Keratinocyte (primary cell): ENCODE measurements around the gene SIGLEC11. TPM values are rescaled to one million over a fixed set of nuclear protein-coding genes. Genes with fewer than 3 reads are reported as not detected.

ENCODE experiments used
- DNase-seq: peaks from one replicate; pipeline ENCODE4 v3.0.0-alpha.2; 2011; ENCODE audit warnings: low read depth, missing footprints, low spot score
- FAIRE-seq: peaks from 2 replicates; lab custom pipeline; 2011; peaks lifted over from hg19 to GRCh38; lab: Jason Lieb, UNC
- H2AFZ ChIP-seq: 2 replicates; pipeline ENCODE4 v1.6.0; 2012; ENCODE audit warnings: low read length, control low read depth, inconsistent platforms; ENCODE audit not compliant: control insufficient read depth
- H3K27ac ChIP-seq: 2 replicates; pipeline ENCODE4 v1.5.1; 2011; ENCODE audit warnings: low read length; ENCODE audit not compliant: control insufficient read depth, insufficient read depth
- H3K27me3 ChIP-seq: 3 replicates; pipeline ENCODE4 v1.6.0; 2011; ENCODE audit warnings: low read length; ENCODE audit not compliant: control insufficient read depth, insufficient read depth; ENCODE audit errors: extremely low read depth
- H3K36me3 ChIP-seq, 2 experiments: 2 replicates in 1 of 2; 3 replicates in 1 of 2; pipeline ENCODE4 v1.5.1; 2011; ENCODE audit warnings: low read length in 2 of 2, mild to moderate bottlenecking in 1 of 2; ENCODE audit not compliant: control insufficient read depth in 2 of 2, insufficient read depth in 2 of 2; ENCODE audit errors: extremely low read depth in 1 of 2
- H3K4me1 ChIP-seq: 3 replicates; pipeline ENCODE4 v1.5.1; 2011; ENCODE audit warnings: low read length; ENCODE audit not compliant: control insufficient read depth, insufficient read depth; ENCODE audit errors: extremely low read depth
- H3K4me2 ChIP-seq: 3 replicates; pipeline ENCODE4 v1.6.0; 2011; ENCODE audit warnings: low read depth, low read length; ENCODE audit not compliant: control insufficient read depth, insufficient read depth; ENCODE audit errors: extremely low read depth
- H3K4me3 ChIP-seq, 3 experiments: fragments of 200-600 bp in 1 of 3; sonication (generic) in 1 of 3; 2 replicates in 2 of 3; 3 replicates in 1 of 3; pipeline ENCODE4 v1.5.1; 2011 to 2016; ENCODE audit warnings: low read length in 3 of 3, mild to moderate bottlenecking in 3 of 3, control low read depth in 2 of 3, inconsistent platforms in 1 of 3, low read depth in 1 of 3, mixed read lengths in 1 of 3, mixed run types in 1 of 3, moderate library complexity in 1 of 3; ENCODE audit not compliant: control insufficient read depth in 2 of 3, insufficient read depth in 2 of 3; ENCODE audit errors: extremely low read depth in 1 of 3
- H3K79me2 ChIP-seq: 2 replicates; pipeline ENCODE4 v1.6.0; 2012; ENCODE audit warnings: low read length; ENCODE audit not compliant: control insufficient read depth, insufficient read depth
- H3K9ac ChIP-seq: 3 replicates; pipeline ENCODE4 v1.6.0; 2011; ENCODE audit warnings: low read length; ENCODE audit not compliant: control insufficient read depth, insufficient read depth; ENCODE audit errors: extremely low read depth
- H3K9me1 ChIP-seq: 3 replicates; pipeline ENCODE4 v1.6.0; 2011; ENCODE audit warnings: low read length; ENCODE audit not compliant: control insufficient read depth, insufficient read depth; ENCODE audit errors: extremely low read depth
- H3K9me3 ChIP-seq: 2 replicates; pipeline ENCODE4 v1.5.1; 2012; ENCODE audit warnings: low read depth, low read length; ENCODE audit not compliant: control insufficient read depth
- H4K20me1 ChIP-seq: 3 replicates; pipeline ENCODE4 v1.6.0; 2011; ENCODE audit warnings: low read length; ENCODE audit not compliant: control insufficient read depth, insufficient read depth; ENCODE audit errors: extremely low read depth
- CTCF ChIP-seq, 3 experiments: IDR thresholded peaks in 1 of 3; conservative IDR thresholded peaks in 1 of 3; optimal IDR thresholded peaks in 1 of 3; 2 replicates in 2 of 3; 3 replicates in 1 of 3; pipeline versions ENCODE3 to v1.5.1; 2011; ENCODE audit warnings: low read length in 3 of 3, mild to moderate bottlenecking in 3 of 3, moderate library complexity in 2 of 3, control low read depth in 1 of 3, inconsistent platforms in 1 of 3; ENCODE audit not compliant: insufficient read depth in 2 of 3; ENCODE audit errors: extremely low read depth in 1 of 3
- EZH2 ChIP-seq: IDR thresholded peaks from one replicate; pipeline ENCODE4 v1.6.1; 2012; ENCODE audit warnings: inconsistent platforms, mild to moderate bottlenecking, low read length, moderate library complexity
- dilution Hi-C: fragments of 300-500 bp; cut with MboI; formaldehyde crosslinking; loops from one replicate; pipeline ENCODE4 v1.7.0; 2020; ENCODE audit warnings: low sequenced_read_pairs; ENCODE audit not compliant: extremely low pct_ligation_motif_present
- polyA plus RNA-seq, 5 experiments: library from polyadenylated mRNA; depleted of rRNA in 3 of 5; stranded (reverse) in 3 of 5; stranded (forward) in 1 of 5; unstranded in 1 of 5; fragments of >200 nt; gene quantifications; 1 replicate in 1 of 5; 2 replicates in 3 of 5; 3 replicates in 1 of 5; pipeline versions ENCODE4 v1.2.1 to v1.2.3, GENCODE V29; 2011 to 2012; ENCODE audit warnings: missing spikeins in 2 of 5, low read depth in 1 of 5, low replicate concordance in 1 of 5

Gene SIGLEC11
- polyA plus RNA-seq, 1 donor (not counting 4 experiments of a cell fraction or from before 2014, with no cell fraction given): not detected

GRCh38 chr19:49904136-49904535, 56.8 kb downstream of the SIGLEC11 start:
- H3K4me3 ChIP-seq: no peak overlapping the region
- dilution Hi-C loops: no loop called here
- H4K20me1 ChIP-seq: no peaks in the 10 kb centered on the region
- TF ChIP-seq CTCF (optimal IDR thresholded peaks at IDR 0.05 in 1 of 3, IDR thresholded peaks at IDR 0.05 in 1 of 3, conservative IDR thresholded peaks at IDR 0.05 in 1 of 3; ENCODE audit: extremely low read depth in 1 of 3, insufficient read depth in 2 of 3, low read length in 3 of 3) (no peak), EZH2 (no peak)
- H3K27ac ChIP-seq: no peak overlapping the region
- no peak overlapping the region for H2AFZ ChIP-seq
- H3K9me3 ChIP-seq: no peaks in the 10 kb centered on the region
- H3K9ac ChIP-seq: no peak overlapping the region
- peaks cover 10 to 16% of the 10 kb centered on the region in 2 experiments for H3K36me3 ChIP-seq
- no peaks in the 10 kb centered on the region for H3K27me3 ChIP-seq
- no peak overlapping the region for H3K4me2 ChIP-seq
- H3K9me1 ChIP-seq: no peaks in the 10 kb centered on the region
- no peak for FAIRE-seq
- no peak for DNase-seq
- H3K79me2 ChIP-seq: no peaks in the 10 kb centered on the region
- H3K4me1 ChIP-seq: no peaks in the 10 kb centered on the region

Other genes with a start within 250 kb of the SIGLEC11 start
- 1.3 to 2.2 TPM (median 1.9 TPM) in 3 replicates for gene TSKS, start 197.9 kb downstream of the SIGLEC11 start, polyA plus RNA-seq
- gene AP2A1, start 194.2 kb downstream of the SIGLEC11 start, polyA plus RNA-seq: 36.7 to 67.7 TPM (median 52.7 TPM) in 3 replicates
- gene FUZ, start 147.9 kb downstream of the SIGLEC11 start, polyA plus RNA-seq: 2.6 to 4.7 TPM (median 3.7 TPM) in 3 replicates
- gene MED25, start 142.9 kb downstream of the SIGLEC11 start, polyA plus RNA-seq: 12.5 to 37.0 TPM (median 13.9 TPM) in 3 replicates
- gene PTOV1, start 110.0 kb downstream of the SIGLEC11 start, polyA plus RNA-seq: 22.9 to 49.0 TPM (median 32.1 TPM) in 3 replicates
- 19.3 to 26.4 TPM (median 19.6 TPM) in 3 replicates for gene PNKP, start 93.6 kb downstream of the SIGLEC11 start, polyA plus RNA-seq
- gene AKT1S1, start 83.8 kb downstream of the SIGLEC11 start, polyA plus RNA-seq: 27.2 to 43.8 TPM (median 28.8 TPM) in 3 replicates
- 9.0 to 25.6 TPM (median 9.4 TPM) in 3 replicates for gene TBC1D17, start 83.5 kb downstream of the SIGLEC11 start, polyA plus RNA-seq
- 0.09 to 0.22 TPM (median 0.13 TPM) in 3 replicates for gene IL4I1, start 64.3 kb downstream of the SIGLEC11 start, polyA plus RNA-seq
- 4.6 to 9.3 TPM (median 6.0 TPM) in 3 replicates for gene ATF5, start 32.0 kb downstream of the SIGLEC11 start, polyA plus RNA-seq
- gene NUP62, start 31.7 kb downstream of the SIGLEC11 start, polyA plus RNA-seq: 10.1 to 16.6 TPM (median 12.9 TPM) in 3 replicates
- gene VRK3, start 64.2 kb upstream of the SIGLEC11 start, polyA plus RNA-seq: 15.6 to 36.0 TPM (median 16.2 TPM) in 3 replicates
- 5.4 to 9.3 TPM (median 7.7 TPM) in 3 replicates for gene ZNF473, start 64.8 kb upstream of the SIGLEC11 start, polyA plus RNA-seq
- not detected in 3 replicates for gene IZUMO2, start 202.1 kb upstream of the SIGLEC11 start, polyA plus RNA-seq
- gene MYH14, start 242.4 kb upstream of the SIGLEC11 start, polyA plus RNA-seq: 0.14 to 0.55 TPM (median 0.20 TPM) in 3 replicates